HG02884 (cell line): Measurements from ENCODE around the gene TAAR9.
A peak's percentile ranks its signal among the peaks of the same experiment; 100 is the strongest.
"Not testable (repeated sequence)": the region's sequence is repeated elsewhere in the genome, so short reads cannot be mapped to it uniquely, and the experiment has no call there.

Source experiments
- ATAC-seq: cut with Tn5 transposase; IDR thresholded peaks from one replicate; pipeline ENCODE4 v1.9.1; 2021; ENCODE audit warnings: mild to moderate bottlenecking, moderate library complexity; ENCODE audit not compliant: unreplicated experiment

The TAAR9 gene

DNA sequence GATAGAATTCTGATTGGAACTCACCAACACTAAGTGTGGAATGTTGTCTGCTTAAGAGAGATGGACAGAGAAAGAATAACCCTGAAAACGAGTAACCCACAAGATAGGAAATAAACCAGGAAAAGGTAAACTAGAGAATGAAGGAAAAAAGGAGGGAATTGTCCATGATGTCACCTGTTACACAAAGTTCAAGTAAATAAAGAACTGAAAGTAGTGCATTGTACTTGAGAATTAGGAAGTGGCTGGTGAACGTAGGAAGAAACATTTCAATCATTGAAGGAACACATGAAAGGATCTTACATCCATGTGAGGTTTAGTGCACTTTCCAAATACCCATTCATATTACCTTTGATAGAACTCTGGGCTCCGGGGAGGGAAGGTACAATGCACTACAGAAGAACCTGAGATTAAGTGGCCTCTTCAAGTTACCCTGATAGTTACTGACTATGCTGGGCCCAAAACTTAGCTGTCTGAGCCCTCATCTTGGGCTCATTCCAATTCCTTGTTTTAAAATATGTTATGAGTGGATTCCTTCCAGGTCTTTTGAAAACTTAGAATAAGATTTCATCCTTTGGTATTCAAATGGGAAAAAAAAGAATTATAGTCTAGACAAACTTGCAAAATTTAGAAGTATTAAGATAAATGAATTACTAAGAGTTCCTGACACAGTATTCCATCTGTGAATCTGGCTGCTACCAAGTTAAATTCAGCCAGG, 24.1 kb upstream of the TAAR9 start:
- no peak for ATAC-seq

DNA sequence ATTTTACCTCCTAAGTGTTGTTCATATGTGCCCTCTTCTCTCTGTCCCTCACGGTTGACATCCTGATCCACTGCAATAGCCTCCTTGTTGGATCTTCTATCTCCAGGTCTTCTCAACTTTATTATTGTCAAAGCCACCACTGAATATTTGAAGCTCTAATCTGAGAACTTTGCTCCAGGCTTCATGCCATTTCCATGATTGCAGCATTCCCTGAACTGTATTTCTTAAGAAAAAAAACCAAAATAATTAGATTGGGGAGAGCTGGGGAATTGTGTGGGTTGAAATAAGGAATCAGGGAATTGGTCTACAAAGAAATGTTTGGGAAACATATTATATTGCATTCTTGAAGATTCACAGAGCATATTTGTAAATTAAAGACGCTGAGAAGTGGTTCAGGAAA, 22.7 kb upstream of the TAAR9 start:
- ATAC-seq = no peak

DNA sequence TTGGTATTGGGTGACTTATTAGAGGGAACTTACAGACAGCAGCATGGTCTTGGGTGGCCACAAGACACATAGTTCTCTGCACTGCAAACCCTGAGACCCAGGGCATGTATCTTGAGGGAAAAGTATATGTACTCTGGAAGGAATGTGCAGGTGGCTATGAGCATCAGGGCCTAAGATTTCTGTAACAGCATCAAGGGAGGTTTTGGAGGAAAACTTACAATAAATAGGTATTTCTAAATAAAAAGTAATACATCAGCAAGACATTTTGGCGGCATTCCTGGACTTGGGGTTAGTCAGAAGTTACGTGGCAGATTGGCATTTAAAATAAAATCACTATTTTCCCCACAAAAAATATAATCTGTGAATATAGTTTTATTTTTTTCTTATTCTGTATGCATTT, 17.1 kb upstream of the TAAR9 start:
- ATAC-seq = no peak

DNA sequence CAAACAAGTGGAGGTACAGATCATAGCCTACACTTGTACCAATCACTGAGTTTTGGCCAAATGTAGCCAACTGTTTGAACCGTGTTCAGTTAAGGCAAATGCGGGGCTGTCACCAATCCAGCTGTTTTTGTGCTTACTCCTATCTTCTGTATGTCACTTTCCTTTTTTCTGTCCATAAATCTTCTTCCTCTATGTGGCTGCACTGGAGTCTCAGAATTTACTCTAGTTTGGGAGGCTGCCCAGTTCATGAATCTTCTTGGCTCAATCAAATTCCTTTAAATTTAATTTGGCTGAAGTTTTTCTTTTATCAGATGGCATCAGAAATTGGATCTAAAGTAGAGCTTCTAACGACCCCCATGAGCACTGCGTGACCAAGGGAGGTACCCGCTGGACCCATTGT, 13.4 kb upstream of the TAAR9 start:
- ATAC-seq = no peak

DNA sequence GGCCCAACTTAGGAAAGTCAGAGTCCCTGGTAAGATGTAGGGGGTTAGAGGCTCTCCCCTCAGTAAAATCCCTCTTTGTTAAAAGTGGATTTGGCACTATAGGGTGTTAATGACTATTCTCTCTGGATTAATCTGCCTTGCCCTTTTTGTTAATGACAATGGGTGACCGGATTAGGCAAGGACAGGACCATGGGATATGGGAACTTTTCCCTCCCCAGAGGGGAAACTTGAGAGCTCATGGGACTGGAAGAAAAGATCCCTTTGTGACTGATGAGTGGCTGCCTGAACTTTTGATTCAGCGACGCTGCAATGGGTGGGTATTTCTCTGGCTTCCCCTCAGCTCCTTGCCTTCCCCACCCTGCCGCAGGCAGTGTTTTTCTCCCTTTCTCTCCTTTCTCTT, 12.2 kb upstream of the TAAR9 start:
- no peak for ATAC-seq

DNA sequence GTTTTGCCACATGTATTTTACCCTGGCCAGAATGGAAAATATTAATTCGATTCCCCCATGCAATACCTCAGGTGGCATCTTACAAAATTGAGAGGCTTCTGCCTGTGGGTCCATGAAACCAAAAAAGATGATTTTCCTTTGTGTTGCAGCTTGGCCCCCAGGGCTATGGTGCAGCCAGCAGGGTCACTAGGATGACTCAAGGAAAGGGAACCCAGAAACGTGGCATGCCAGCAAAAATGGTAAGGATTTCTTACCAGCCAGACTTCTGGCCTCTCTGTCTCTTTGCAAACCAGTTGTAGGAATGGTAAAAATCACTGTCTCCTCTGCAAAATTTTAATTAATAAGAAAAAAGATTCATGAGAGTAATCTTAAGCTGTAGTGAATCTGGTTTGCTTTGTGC, 11.6 kb upstream of the TAAR9 start:
- ATAC-seq = no peak

DNA sequence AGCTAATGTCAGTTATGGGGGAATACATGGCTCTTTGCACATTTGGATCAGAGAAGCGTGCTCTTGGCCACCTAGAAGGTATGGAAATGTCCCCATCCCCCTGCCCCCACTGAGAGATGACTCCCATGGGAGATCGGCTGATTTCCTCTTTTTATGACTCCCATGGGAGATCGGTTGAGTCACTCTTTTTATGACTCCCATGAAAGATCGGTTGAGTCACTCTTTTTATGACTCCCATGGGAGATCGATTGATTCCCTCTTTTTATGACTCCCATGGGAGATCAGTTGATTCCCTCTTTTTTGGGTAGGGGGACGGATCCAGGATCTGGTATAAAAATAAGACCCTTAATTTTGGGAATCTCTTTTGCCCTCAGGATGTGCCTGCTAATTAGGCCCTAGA, 10.3 kb upstream of the TAAR9 start:
- no peak for ATAC-seq

GRCh38 chr6:132530293-132530974, 7.6 kb upstream of the TAAR9 start:
- peak; percentile 84 for ATAC-seq

GRCh38 chr6:132534546-132534945, 3.5 kb upstream of the TAAR9 start:
- ATAC-seq = not testable (repeated sequence)

- ATAC-seq = no peak
These were observed 932 bp upstream of the TAAR9 start for GRCh38 chr6:132537145-132537544.

DNA sequence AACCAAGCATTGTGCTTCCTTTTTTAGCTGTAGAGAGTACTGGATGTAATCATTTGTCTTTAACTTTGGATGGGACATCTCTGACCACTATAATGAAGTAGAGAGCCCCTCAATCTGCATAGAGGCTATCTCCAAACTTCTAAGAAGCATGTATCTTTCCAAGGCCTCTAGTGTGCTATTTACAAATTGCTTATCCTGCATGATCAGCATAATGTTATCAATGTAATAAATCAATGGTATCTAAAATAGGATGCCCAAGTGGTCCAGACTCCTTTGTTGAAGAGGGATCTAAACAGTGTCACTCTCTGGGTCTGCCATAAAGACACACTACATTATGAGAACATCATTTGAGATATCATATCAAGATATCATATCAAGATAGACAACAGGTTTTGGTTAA, 6.7 kb downstream of the TAAR9 start:
- no peak for ATAC-seq

GRCh38 chr6:132548746-132549463, 10.8 kb downstream of the TAAR9 start:
- ATAC-seq = no peak

- no peak for ATAC-seq
These were observed 13.1 kb downstream of the TAAR9 start for GRCh38 chr6:132551214-132551613.

DNA sequence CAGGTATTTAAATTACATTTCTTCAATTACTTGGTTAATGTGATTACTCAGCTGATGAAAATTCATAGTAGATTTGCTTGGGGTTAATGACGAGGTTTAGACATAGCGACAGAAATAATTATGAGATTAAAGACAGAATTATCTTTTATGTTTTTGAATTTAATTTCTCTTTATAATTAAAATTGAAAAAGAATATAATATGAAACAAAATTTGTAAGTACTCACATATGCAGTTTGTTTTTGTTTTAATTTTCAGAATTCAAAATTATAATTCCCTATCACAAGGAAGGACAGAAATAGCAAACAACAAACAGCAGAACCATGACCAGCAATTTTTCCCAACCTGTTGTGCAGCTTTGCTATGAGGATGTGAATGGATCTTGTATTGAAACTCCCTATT, 14.3 kb downstream of the TAAR9 start, which contains the start of gene TAAR8:
Gene TAAR8 (plus strand): TSS at position 301 of the 400 bp plus-strand sequence. CDS start 21 bp downstream, at position 322.
- ATAC-seq = no peak

- ATAC-seq = not testable (repeated sequence)
These were observed 22.0 kb downstream of the TAAR9 start for GRCh38 chr6:132560087-132560486.

GRCh38 chr6:132566404-132566803, 28.3 kb downstream of the TAAR9 start:
- no peak for ATAC-seq

DNA sequence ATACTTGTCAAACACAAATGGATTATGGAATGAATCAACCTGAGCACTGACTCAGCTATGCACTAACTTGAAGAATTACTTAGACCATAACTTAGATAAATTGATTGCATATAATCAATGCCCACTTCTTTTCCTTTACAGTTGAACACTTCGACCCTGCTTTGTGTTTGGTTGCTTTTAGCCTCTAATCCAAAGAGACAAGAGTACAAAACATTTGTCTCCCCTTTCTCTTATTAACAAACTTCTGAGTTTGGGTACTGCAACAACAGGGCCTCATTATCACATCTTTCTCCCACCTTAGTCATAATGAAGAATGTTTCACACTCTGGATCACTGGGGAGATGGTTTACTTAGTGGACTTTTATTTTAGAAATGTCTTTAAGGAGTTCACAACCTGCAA, 29.5 kb downstream of the TAAR9 start:
- no peak for ATAC-seq

DNA sequence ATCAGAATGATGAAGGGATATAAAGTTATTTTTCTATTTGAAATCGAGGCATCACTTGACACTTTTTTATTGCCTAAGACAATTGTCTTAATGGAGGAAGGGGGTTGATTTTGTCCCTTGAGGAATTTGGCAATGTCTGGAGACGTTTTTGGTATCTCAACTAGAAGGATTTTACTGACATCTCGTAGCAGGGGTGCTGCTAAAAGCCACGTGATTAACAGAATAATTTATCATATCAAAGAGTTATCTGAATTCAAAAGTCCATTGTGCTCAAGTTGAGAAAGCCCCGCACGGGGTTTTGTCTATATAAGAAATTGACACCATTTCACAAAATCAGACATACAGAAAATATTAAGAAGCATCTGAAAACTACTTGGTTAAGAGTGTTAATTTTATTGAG, 30.5 kb downstream of the TAAR9 start:
- no peak for ATAC-seq

- no peak for ATAC-seq
These were observed 31.1 kb downstream of the TAAR9 start for GRCh38 chr6:132569170-132569569.

DNA sequence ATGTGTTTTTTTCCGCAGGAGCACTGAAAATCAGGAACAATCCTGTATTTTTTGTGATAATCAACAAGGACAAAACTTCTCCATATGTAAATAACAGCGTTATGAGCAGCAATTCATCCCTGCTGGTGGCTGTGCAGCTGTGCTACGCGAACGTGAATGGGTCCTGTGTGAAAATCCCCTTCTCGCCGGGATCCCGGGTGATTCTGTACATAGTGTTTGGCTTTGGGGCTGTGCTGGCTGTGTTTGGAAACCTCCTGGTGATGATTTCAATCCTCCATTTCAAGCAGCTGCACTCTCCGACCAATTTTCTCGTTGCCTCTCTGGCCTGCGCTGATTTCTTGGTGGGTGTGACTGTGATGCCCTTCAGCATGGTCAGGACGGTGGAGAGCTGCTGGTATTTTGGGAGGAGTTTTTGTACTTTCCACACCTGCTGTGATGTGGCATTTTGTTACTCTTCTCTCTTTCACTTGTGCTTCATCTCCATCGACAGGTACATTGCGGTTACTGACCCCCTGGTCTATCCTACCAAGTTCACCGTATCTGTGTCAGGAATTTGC, 32.2 kb downstream of the TAAR9 start, which contains the start of gene TAAR6:
Gene TAAR6 (plus strand): TSS at position 102 of the 557 bp plus-strand sequence. CDS start 0 bp downstream, at position 102.
- no peak for ATAC-seq

GRCh38 chr6:132571774-132572173, 33.7 kb downstream of the TAAR9 start:
- ATAC-seq = no peak
